Epithelial cell of esophagus (primary cell): Measurements from ENCODE around the gene SELENOF.

ENCODE experiments used
- DNase-seq: peaks from one replicate; pipeline ENCODE4 v3.0.0; 2010; ENCODE audit warnings: low read depth
- H3K4me3 ChIP-seq: 2 replicates; pipeline ENCODE4 v1.5.1; 2011; ENCODE audit warnings: mild to moderate bottlenecking, low read length, control low read depth
- CTCF ChIP-seq: IDR thresholded peaks from 2 replicates; pipeline ENCODE4 v1.5.1; 2011; ENCODE audit warnings: low read depth, mild to moderate bottlenecking, low read length, control low read depth, inconsistent platforms; ENCODE audit not compliant: insufficient read depth; ENCODE audit errors: missing control alignments

SELENOF gene

GRCh38 chr1:86848654-86849053 lies 65.3 kb downstream of the SELENOF start:
- no peak for DNase-seq
- no peak for TF ChIP-seq CTCF
- no peak overlapping the region for H3K4me3 ChIP-seq

DNA sequence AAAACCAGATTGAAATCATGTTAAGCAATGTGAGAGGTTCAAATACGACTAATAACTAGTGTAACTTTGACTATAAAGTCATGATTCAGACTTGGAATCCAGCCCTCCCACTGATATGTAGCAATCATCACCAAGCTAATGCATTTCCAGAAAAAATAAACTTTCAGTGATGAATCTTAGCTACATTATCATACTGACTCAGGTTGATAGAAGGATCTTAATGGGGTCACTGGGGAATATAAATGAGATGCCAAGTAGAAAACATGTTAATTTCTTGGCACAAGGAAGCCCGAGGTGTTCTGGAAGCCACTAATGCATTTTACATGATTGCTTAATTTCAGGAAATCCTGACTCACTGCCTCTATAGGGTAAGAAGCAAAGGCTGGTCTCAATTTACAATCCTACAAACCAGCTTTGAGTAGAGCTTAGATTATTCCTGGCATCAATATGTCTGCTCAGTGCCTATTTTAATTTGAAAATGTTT lies 67.7 kb downstream of the SELENOF start:
- H3K4me3 ChIP-seq: no peak overlapping the region
- no peak for TF ChIP-seq CTCF
- peak; percentile 88 for DNase-seq

GRCh38 chr1:86845514-86845913 lies 68.4 kb downstream of the SELENOF start:
- TF ChIP-seq CTCF: no peak
- no peak for DNase-seq
- H3K4me3 ChIP-seq: no peak overlapping the region

DNA sequence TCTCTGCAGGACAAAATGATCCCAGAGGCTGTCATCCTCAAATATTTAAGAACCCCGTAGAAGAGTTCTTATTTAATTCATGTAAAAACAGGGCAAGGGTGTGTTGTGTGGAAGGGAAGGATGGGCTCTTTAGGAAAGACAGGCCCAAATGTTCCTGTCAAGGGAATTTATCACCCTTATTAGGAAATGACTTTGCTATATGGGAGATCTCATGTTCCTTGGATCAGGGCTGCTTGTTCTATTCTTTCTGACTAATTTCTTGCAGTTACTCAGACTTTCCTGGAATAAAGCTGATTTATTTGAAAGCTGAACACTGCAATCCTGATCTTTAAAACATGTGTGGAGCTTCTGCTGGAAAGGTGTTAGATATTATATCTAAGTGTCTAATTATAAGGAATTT lies 72.8 kb downstream of the SELENOF start:
- H3K4me3 ChIP-seq: no peak overlapping the region
- no peak for DNase-seq
- TF ChIP-seq CTCF: no peak

- no peak overlapping the region for H3K4me3 ChIP-seq
- TF ChIP-seq CTCF: peak; percentile 65
- peak; percentile 87 for DNase-seq
Observed at GRCh38 chr1:86833461-86834215, 80.3 kb downstream of the SELENOF start.

DNA sequence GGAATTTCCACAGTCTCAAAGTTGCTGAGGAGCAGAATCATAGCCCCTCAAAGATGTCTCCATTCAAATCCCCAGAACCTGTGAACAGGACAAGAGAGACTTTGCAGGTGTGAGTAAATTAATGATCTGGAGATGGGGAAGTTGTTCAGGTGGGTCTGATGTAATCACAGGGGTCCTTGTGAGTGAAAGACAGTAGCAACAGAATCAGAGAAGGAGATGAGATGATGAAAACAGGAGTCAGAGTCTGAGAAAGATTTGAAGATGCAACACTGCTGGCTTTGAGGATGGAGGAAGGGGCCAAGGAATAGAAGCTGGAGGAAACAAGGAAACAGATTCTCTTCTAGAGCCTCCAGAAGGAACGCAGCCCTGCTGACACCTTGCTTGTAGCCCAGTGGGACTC lies 81.5 kb downstream of the SELENOF start:
- DNase-seq: no peak
- TF ChIP-seq CTCF: no peak
- H3K4me3 ChIP-seq: no peak overlapping the region

- DNase-seq: no peak
- no peak overlapping the region for H3K4me3 ChIP-seq
- TF ChIP-seq CTCF: no peak
Observed at GRCh38 chr1:86829321-86829720, 84.6 kb downstream of the SELENOF start.
